Measurements from ENCODE around the gene NMT1.

DNA sequence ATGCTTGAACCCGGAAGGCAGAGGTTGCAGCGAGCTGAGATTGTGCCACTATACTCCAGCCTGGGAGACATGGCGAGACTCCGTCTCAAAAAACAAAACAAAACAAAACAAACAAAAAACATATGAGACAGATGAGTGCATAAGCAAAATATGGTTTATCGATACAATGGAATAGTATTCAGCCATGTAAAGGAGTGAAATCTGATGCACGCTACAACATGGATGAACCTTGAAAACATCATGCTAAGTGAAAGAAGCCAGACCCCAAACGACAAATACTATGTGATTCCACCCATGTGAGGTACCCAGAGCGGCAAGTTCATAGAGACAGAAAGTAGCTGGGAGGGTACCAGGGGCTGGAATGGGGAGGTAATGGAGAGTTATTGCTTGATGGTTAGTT lies 64.4 kb downstream of the NMT1 start:
- TF ChIP-seq, protein P1, sequence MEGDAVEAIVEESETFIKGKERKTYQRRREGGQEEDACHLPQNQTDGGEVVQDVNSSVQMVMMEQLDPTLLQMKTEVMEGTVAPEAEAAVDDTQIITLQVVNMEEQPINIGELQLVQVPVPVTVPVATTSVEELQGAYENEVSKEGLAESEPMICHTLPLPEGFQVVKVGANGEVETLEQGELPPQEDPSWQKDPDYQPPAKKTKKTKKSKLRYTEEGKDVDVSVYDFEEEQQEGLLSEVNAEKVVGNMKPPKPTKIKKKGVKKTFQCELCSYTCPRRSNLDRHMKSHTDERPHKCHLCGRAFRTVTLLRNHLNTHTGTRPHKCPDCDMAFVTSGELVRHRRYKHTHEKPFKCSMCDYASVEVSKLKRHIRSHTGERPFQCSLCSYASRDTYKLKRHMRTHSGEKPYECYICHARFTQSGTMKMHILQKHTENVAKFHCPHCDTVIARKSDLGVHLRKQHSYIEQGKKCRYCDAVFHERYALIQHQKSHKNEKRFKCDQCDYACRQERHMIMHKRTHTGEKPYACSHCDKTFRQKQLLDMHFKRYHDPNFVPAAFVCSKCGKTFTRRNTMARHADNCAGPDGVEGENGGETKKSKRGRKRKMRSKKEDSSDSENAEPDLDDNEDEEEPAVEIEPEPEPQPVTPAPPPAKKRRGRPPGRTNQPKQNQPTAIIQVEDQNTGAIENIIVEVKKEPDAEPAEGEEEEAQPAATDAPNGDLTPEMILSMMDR (IDR thresholded peaks at IDR 0.05): no peak
- no peak for TF ChIP-seq JAZF1 (CRISPR knock-in tag; IDR thresholded peaks at IDR 0.05)
